Smooth muscle cell (in vitro differentiated cells): ENCODE results near the gene TJP1. TPM values are rescaled to one million over a fixed set of nuclear protein-coding genes. Genes with fewer than 3 reads are reported as not detected.

Experiments
- DNase-seq: peaks from one replicate; lab custom pipeline; 2025; ENCODE audit not compliant: unreplicated experiment; lab: John Stamatoyannopoulos, UW
- H2AFZ ChIP-seq: fragments of 200-600 bp; sonication (generic); 2 replicates; pipeline ENCODE4 v1.6.0; 2016; ENCODE audit warnings: antibody characterized with exemption, low read depth, mild to moderate bottlenecking
- H3F3A ChIP-seq: fragments of 200-600 bp; sonication (generic); 2 replicates; pipeline ENCODE4 v1.6.0; 2017; ENCODE audit warnings: antibody characterized with exemption, low read depth
- H3K27ac ChIP-seq: fragments of 200-600 bp; sonication (generic); 2 replicates; pipeline ENCODE4 v1.5.1; 2016; ENCODE audit warnings: low read depth, mild to moderate bottlenecking
- H3K27me3 ChIP-seq: fragments of 200-600 bp; sonication (generic); 2 replicates; pipeline ENCODE4 v1.6.1; 2016; ENCODE audit warnings: low read depth, mild to moderate bottlenecking
- H3K36me3 ChIP-seq: fragments of 200-600 bp; sonication (generic); 2 replicates; pipeline ENCODE4 v1.5.1; 2016; ENCODE audit warnings: low read depth
- H3K4me1 ChIP-seq: fragments of 200-600 bp; sonication (generic); 2 replicates; pipeline ENCODE4 v1.5.1; 2016; ENCODE audit warnings: low read depth
- H3K4me2 ChIP-seq: fragments of 200-600 bp; sonication (generic); 2 replicates; pipeline ENCODE4 v1.6.0; 2016; ENCODE audit warnings: mild to moderate bottlenecking
- H3K4me3 ChIP-seq: fragments of 200-600 bp; sonication (generic); 2 replicates; pipeline ENCODE4 v1.5.1; 2016; ENCODE audit warnings: mild to moderate bottlenecking
- H3K79me2 ChIP-seq: fragments of 200-600 bp; sonication (generic); 2 replicates; pipeline ENCODE4 v1.6.0; 2016; ENCODE audit warnings: low read depth, mild to moderate bottlenecking
- H3K9ac ChIP-seq: fragments of 200-600 bp; sonication (generic); 2 replicates; pipeline ENCODE4 v1.6.0; 2016; ENCODE audit warnings: low read depth
- H3K9me3 ChIP-seq: fragments of 200-600 bp; sonication (generic); replicated peaks from 2 replicates; pipeline ENCODE4 v1.5.1; 2016; ENCODE audit warnings: low read depth
- H4K20me1 ChIP-seq: fragments of 200-600 bp; sonication (generic); 2 replicates; pipeline ENCODE4 v1.6.0; 2016; ENCODE audit warnings: low read depth
- whole genome bisulfite sequencing: methylation state at CpG from one replicate; pipeline ENCODE4 v1.1.7; 2016; ENCODE audit warnings: low lambda C conversion rate; 5-methylcytosine and 5-hydroxymethylcytosine counted together
- polyA plus RNA-seq: library from polyadenylated mRNA; unstranded; fragments of >200 nt; fragmentation: Nextera tagmentation; extraction: Ambion mirVana; gene quantifications from 2 replicates; pipeline ENCODE4 v1.2.1, GENCODE V29; 2016
- total RNA-seq: library from RNA; depleted of rRNA; stranded (reverse); fragments of >200 nt; gene quantifications from 2 replicates; pipeline ENCODE4 v1.2.3, GENCODE V29; 2014
- TF ChIP-seq, protein P1 (sequence below): fragments of 200-600 bp; sonication (generic); IDR thresholded peaks from 2 replicates; pipeline ENCODE4 v1.5.1; 2017; ENCODE audit warnings: borderline replicate concordance, mild to moderate bottlenecking, antibody characterized with exemption; ENCODE audit not compliant: insufficient read depth, poor library complexity, severe bottlenecking

TJP1 gene
- total and polyA plus RNA-seq, 2 experiments from 2014 or later, result 28.4 to 73.1 TPM

DNA sequence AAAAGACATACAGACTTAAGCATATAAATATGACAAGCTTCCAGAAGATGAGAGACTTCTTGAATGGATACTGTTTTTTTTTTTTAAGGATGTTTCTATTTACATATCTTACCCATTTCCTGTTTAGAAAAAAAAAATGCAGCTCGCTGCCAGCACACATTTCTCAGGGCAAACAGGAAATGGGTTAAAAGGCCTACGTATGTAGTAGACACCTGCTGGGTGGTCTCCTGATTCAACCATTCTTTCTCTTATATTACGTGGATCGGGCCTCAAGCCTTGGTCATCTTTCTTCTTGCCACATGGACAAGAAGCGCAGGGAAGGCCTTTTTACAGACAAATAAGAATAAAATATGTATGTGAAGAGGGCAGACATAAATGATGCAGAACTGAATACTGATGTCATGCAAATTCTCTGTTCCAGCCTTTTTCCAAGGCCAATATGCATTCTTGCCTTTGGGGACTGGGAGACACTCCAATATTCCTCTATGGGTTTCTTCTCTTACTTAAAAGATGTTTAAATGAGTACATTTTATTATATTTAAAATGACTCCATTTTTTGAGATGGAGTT lies 35.0 kb upstream of the TJP1 start:
- Histone ChIP-seq H3K79me2 (no peaks in the 10 kb centered on the region), H3F3A (no peaks in the 10 kb centered on the region), H3K4me3 (no peak overlapping the region), H3K27ac (no peak overlapping the region), H3K4me1 (no peaks in the 10 kb centered on the region), H3K4me2 (no peak overlapping the region), H3K36me3 (no peaks in the 10 kb centered on the region), H3K9ac (no peak overlapping the region), H3K27me3 (no peaks in the 10 kb centered on the region), H2AFZ (no peak overlapping the region), H3K9me3 (no peaks in the 10 kb centered on the region), H4K20me1 (no peaks in the 10 kb centered on the region)
- TF ChIP-seq, protein P1, sequence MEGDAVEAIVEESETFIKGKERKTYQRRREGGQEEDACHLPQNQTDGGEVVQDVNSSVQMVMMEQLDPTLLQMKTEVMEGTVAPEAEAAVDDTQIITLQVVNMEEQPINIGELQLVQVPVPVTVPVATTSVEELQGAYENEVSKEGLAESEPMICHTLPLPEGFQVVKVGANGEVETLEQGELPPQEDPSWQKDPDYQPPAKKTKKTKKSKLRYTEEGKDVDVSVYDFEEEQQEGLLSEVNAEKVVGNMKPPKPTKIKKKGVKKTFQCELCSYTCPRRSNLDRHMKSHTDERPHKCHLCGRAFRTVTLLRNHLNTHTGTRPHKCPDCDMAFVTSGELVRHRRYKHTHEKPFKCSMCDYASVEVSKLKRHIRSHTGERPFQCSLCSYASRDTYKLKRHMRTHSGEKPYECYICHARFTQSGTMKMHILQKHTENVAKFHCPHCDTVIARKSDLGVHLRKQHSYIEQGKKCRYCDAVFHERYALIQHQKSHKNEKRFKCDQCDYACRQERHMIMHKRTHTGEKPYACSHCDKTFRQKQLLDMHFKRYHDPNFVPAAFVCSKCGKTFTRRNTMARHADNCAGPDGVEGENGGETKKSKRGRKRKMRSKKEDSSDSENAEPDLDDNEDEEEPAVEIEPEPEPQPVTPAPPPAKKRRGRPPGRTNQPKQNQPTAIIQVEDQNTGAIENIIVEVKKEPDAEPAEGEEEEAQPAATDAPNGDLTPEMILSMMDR, result no peak
- DNase-seq, result no peak
- 75% methylated on average over 5 of the region's 5 CpGs for WGBS

DNA sequence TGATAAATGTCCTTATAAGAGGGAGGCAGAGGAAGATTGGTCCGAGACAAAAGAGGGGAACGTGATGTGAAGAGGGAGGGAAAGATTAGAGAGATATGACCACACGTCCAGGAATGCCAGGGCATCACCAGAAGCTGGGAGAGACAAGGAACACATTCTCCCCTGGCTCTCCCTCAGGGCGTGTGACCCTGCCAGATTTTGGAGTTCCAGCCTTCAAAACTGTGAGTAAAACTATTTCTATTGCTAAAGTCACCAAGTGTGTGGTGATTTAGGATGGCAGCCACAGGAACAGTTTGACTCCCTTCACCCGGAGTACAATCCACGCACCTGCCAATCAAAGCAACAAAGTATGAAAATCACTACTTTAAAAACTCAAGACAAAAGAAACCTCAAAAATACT lies 32.1 kb upstream of the TJP1 start:
- Histone ChIP-seq H3K27ac (no peak overlapping the region), H3K9ac (no peak overlapping the region), H2AFZ (no peak overlapping the region), H3K4me1 (no peaks in the 10 kb centered on the region), H3K4me2 (no peak overlapping the region), H3F3A (no peaks in the 10 kb centered on the region), H3K4me3 (no peak overlapping the region), H4K20me1 (no peaks in the 10 kb centered on the region), H3K9me3 (no peaks in the 10 kb centered on the region), H3K36me3 (no peaks in the 10 kb centered on the region), H3K27me3 (no peaks in the 10 kb centered on the region), H3K79me2 (no peaks in the 10 kb centered on the region)
- DNase-seq, result no peak
- TF ChIP-seq, protein P1, result no peak
- 56% methylated on average over 6 of the region's 6 CpGs for WGBS

DNA sequence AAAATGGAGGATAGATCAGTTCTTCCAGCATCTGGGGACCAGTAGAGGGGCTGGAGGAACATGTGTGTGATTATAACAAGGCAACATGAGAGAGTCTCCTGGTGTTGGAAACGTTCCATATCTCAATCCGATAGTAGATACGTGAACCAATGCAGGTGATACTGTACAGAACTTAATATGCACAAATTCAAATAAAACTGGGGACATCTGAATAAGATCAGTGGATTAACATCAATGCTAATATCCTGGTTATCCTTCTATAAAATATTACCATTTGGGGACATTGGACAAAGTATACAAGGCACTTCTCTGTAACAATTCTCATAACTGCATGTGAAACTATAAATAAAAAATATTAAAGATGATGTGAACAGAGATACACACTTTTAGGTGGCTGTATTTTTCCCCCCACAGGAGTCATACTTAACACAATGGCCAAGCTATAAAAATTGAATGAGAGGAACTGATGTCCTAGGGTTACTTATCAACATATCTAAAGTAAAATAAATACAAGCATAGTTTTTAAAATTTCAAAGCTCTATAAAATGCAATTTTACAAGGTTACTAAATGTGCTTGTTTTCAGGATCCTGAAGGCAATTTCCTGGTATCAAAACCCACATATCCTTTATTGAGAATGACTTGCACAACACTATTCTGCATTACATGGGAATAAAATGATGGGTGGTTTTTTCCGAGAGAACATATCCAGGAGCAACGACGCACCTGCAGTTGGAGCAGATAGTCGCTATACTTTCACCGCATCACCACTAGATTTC lies 31.1 kb upstream of the TJP1 start:
- H3K79me2 ChIP-seq, result no peaks in the 10 kb centered on the region
- no peaks in the 10 kb centered on the region for H3K27me3 ChIP-seq
- H3K4me1 ChIP-seq, result no peaks in the 10 kb centered on the region
- H3F3A ChIP-seq, result no peaks in the 10 kb centered on the region
- no peak overlapping the region for H3K9ac ChIP-seq
- H3K36me3 ChIP-seq, result no peaks in the 10 kb centered on the region
- no peak overlapping the region for H2AFZ ChIP-seq
- H3K27ac ChIP-seq, result no peak overlapping the region
- DNase-seq, result no peak
- no peaks in the 10 kb centered on the region for H3K9me3 ChIP-seq
- no peaks in the 10 kb centered on the region for H4K20me1 ChIP-seq
- H3K4me3 ChIP-seq, result no peak overlapping the region
- TF ChIP-seq, protein P1, result no peak
- no peak overlapping the region for H3K4me2 ChIP-seq
- WGBS, result 92% methylated on average over 8 of the region's 8 CpGs
